VCaP (cell line): ENCODE measurements around the gene DNAJC28.
"Not testable (repeated sequence)": the region's sequence is repeated elsewhere in the genome, so short reads cannot be mapped to it uniquely, and the experiment has no call there.

Source experiments
- H3K27ac ChIP-seq: fragments of 450-650 bp; 2 replicates; pipeline ENCODE4 v1.5.1; 2017
- CTCF ChIP-seq: fragments of 450-650 bp; conservative IDR thresholded peaks from 2 replicates; pipeline ENCODE4 v1.5.1; 2017; ENCODE audit warnings: mild to moderate bottlenecking, moderate library complexity

DNAJC28 gene

GRCh38 chr21:33522297-33522952 is 30.9 kb upstream of the DNAJC28 start:
- TF ChIP-seq CTCF: no peak

GRCh38 chr21:33518899-33519298 is 27.4 kb upstream of the DNAJC28 start:
- H3K27ac ChIP-seq: no peak overlapping the region
- TF ChIP-seq CTCF: no peak

More at GRCh38 chr21:33522297-33522952, 30.9 kb upstream of the DNAJC28 start:
- H3K27ac ChIP-seq: no peak overlapping the region

GRCh38 chr21:33514229-33514628 is 22.7 kb upstream of the DNAJC28 start:
- TF ChIP-seq CTCF: no peak
- no peak overlapping the region for H3K27ac ChIP-seq

- TF ChIP-seq CTCF: no peak
- no peak overlapping the region for H3K27ac ChIP-seq
These were observed 21.0 kb upstream of the DNAJC28 start for GRCh38 chr21:33512481-33512880.

GRCh38 chr21:33511639-33512038 is 20.1 kb upstream of the DNAJC28 start:
- no peak overlapping the region for H3K27ac ChIP-seq
- no peak for TF ChIP-seq CTCF

- no peak for TF ChIP-seq CTCF
- no peak overlapping the region for H3K27ac ChIP-seq
These were observed 19.3 kb upstream of the DNAJC28 start for GRCh38 chr21:33510826-33511225.

GRCh38 chr21:33507003-33507402 is 15.5 kb upstream of the DNAJC28 start:
- not testable (repeated sequence) for H3K27ac ChIP-seq

GRCh38 chr21:33505833-33506232 is 14.3 kb upstream of the DNAJC28 start:
- TF ChIP-seq CTCF: no peak
- H3K27ac ChIP-seq: no peak overlapping the region
